HepG2 (cell line): ENCODE measurements around the gene FGFR2. TPM values are rescaled to one million over a fixed set of nuclear protein-coding genes. Genes with fewer than 3 reads are reported as not detected.

Experiments used
- BCL6 ChIP-seq: IDR thresholded peaks from 2 replicates; pipeline ENCODE4 v1.6.1; 2016; ENCODE audit warnings: missing genetic modification reagents, missing compliant biosample characterization
- CBX5 ChIP-seq: sonication (generic); formaldehyde crosslinking; IDR thresholded peaks from 2 replicates; pipeline ENCODE4 v1.4.0; 2020; ENCODE audit warnings: missing genetic modification reagents, borderline replicate concordance
- E2F1 ChIP-seq: sonication (generic); formaldehyde crosslinking; IDR thresholded peaks from 2 replicates; pipeline ENCODE4 v1.5.0; 2020; ENCODE audit warnings: missing genetic modification reagents
- HCFC1 ChIP-seq: fragments of 150-350 bp; IDR thresholded peaks from 2 replicates; pipeline ENCODE4 v1.6.1; 2014; ENCODE audit warnings: low read depth, low read length
- HMGXB4 ChIP-seq, 2 experiments: sonication (generic) in 1 of 2; formaldehyde crosslinking in 1 of 2; IDR thresholded peaks; 2 replicates each; pipeline versions ENCODE4 v1.4.0 to v1.6.1; 2018 to 2020; ENCODE audit warnings: missing genetic modification reagents in 2 of 2, borderline replicate concordance in 1 of 2, low read depth in 1 of 2, mild to moderate bottlenecking in 1 of 2, missing biosample characterization in 1 of 2
- HNF1A ChIP-seq, 2 experiments: sonication (generic) in 1 of 2; formaldehyde crosslinking in 1 of 2; IDR thresholded peaks; 2 replicates each; pipeline versions ENCODE4 v1.4.0 to v1.6.1; 2016 to 2020; ENCODE audit warnings: borderline replicate concordance in 1 of 2, low read depth in 1 of 2, mild to moderate bottlenecking in 1 of 2, missing genetic modification reagents in 1 of 2
- PITX1 ChIP-seq: sonication (generic); formaldehyde crosslinking; IDR thresholded peaks from 2 replicates; pipeline ENCODE4 v1.5.1; 2020; ENCODE audit warnings: mild to moderate bottlenecking, missing genetic modification reagents
- USF2 ChIP-seq, 2 experiments: sonication (generic) in 1 of 2; formaldehyde crosslinking in 1 of 2; IDR thresholded peaks; 2 replicates each; pipeline versions ENCODE4 v1.5.1 to v1.6.1; 2011 to 2020; ENCODE audit warnings: borderline replicate concordance in 1 of 2, low read depth in 1 of 2, low read length in 1 of 2, mild to moderate bottlenecking in 1 of 2, missing genetic modification reagents in 1 of 2, moderate library complexity in 1 of 2
- ZBTB38 ChIP-seq: sonication (generic); formaldehyde crosslinking; IDR thresholded peaks from 2 replicates; pipeline ENCODE4 v1.5.1; 2020; ENCODE audit warnings: mild to moderate bottlenecking, missing genetic modification reagents
- ZBTB46 ChIP-seq: sonication (generic); formaldehyde crosslinking; IDR thresholded peaks from 2 replicates; pipeline ENCODE4 v1.4.0; 2020; ENCODE audit warnings: mild to moderate bottlenecking, missing genetic modification reagents, borderline replicate concordance
- ZBTB7A ChIP-seq: sonication (generic); formaldehyde crosslinking; IDR thresholded peaks from 2 replicates; pipeline ENCODE4 v1.8.0; 2022; ENCODE audit warnings: mild to moderate bottlenecking, missing genetic modification reagents
- ZNF12 ChIP-seq: sonication (generic); formaldehyde crosslinking; IDR thresholded peaks from 2 replicates; pipeline ENCODE4 v1.5.0; 2020; ENCODE audit warnings: missing genetic modification reagents
- ZNF224 ChIP-seq: sonication (generic); formaldehyde crosslinking; IDR thresholded peaks from 2 replicates; pipeline ENCODE4 v1.5.0; 2020; ENCODE audit warnings: mild to moderate bottlenecking, missing genetic modification reagents
- ZNF24 ChIP-seq: fragments of 450-650 bp; IDR thresholded peaks from 2 replicates; pipeline ENCODE4 v1.6.1; 2017; ENCODE audit warnings: antibody characterized with exemption, mild to moderate bottlenecking
- ZNF326 ChIP-seq: sonication (generic); formaldehyde crosslinking; IDR thresholded peaks from 2 replicates; pipeline ENCODE4 v1.4.0; 2020; ENCODE audit warnings: missing genetic modification reagents, borderline replicate concordance
- ZNF652 ChIP-seq: IDR thresholded peaks from 2 replicates; pipeline ENCODE4 v1.6.1; 2016; ENCODE audit warnings: low read depth, borderline replicate concordance
- ZNF672 ChIP-seq: sonication (generic); formaldehyde crosslinking; IDR thresholded peaks from 2 replicates; pipeline ENCODE4 v1.8.1; 2022; ENCODE audit warnings: missing genetic modification reagents
- polyA plus RNA-seq, 8 experiments: library from polyadenylated mRNA; depleted of rRNA in 3 of 8; stranded (reverse) in 7 of 8; unstranded in 1 of 8; fragments of >200 nt; fragmentation: Illumina TruSeq in 4 of 8; extraction: Trizol in 4 of 8; gene quantifications; 2 replicates each; pipeline versions ENCODE4 v1.2.1 to v1.2.3, GENCODE V29; 2011 to 2016; ENCODE audit warnings: low read depth in 4 of 8, missing spikeins in 1 of 8, mixed read lengths in 1 of 8; ENCODE audit not compliant: insufficient read depth in 1 of 8
- total RNA-seq, 5 experiments: library from RNA; depleted of rRNA; stranded (reverse); fragments of >200 nt; fragmentation: Illumina TruSeq; extraction: Trizol; gene quantifications; 2 replicates each; pipeline ENCODE4 v1.2.3, GENCODE V29; 2016; ENCODE audit warnings: low read depth in 1 of 5

Gene FGFR2
- total and polyA plus RNA-seq, 2 of the 13 experiments (the other 11 are each of a cell fraction or from before 2014, with no cell fraction given), result 1.6 to 2.6 TPM

DNA sequence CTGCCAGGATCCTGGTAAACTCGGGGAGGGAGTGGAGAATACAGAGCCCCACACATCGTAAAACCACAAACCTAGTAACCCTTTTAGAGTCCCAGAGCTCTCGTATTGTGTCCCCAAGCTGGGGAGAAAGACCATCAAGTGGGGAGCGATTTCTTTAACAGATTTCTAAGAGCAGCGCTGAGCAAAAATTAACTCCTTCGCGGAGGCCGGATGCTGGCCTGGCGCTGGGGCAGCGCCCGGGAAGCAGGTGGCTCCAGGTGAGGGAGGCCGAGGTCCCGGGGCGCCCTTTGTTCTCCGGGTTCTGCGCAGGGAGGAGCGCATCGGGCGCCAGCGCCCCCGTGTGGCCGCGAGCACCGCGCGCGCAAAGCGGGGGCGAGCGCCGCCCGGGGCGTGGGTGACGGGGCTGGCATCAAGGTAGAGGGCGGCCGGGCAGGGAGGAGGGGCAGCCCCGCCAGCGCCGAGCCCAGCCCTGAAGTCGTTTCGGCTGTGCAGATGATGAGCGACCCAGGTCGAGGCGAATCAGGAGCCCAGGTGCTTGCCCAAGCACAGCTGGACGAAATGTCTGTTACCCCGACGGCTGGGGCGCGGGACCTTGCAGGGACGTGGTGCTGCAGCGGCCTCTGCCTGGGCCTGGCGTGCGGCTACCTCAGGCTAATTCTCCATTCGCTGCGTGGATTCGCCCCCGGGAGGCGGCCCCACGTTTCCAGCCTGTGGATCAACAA lies 10.4 kb upstream of the FGFR2 start (continued):
- no peak for TF ChIP-seq HNF1A (IDR thresholded peaks at IDR 0.05; ENCODE audit: low read depth)
- TF ChIP-seq HNF1A (CRISPR knock-in tag; IDR thresholded peaks at IDR 0.05; ENCODE audit: borderline replicate concordance), result no peak
- TF ChIP-seq CBX5 (CRISPR knock-in tag), result no peak
- TF ChIP-seq E2F1 (CRISPR knock-in tag), result no peak
- no peak for TF ChIP-seq ZNF24
- TF ChIP-seq BCL6 (CRISPR knock-in tag), result no peak
- no peak for TF ChIP-seq ZNF326 (CRISPR knock-in tag)
- TF ChIP-seq USF2 (IDR thresholded peaks at IDR 0.05; ENCODE audit: low read depth, low read length), result no peak
- TF ChIP-seq USF2 (CRISPR knock-in tag; IDR thresholded peaks at IDR 0.05; ENCODE audit: borderline replicate concordance), result no peak
- no peak for TF ChIP-seq ZBTB46 (CRISPR knock-in tag)
- no peak for TF ChIP-seq ZNF652 (CRISPR knock-in tag)
- TF ChIP-seq HMGXB4 (CRISPR knock-in tag; IDR thresholded peaks at IDR 0.05; ENCODE audit: borderline replicate concordance in 1 of 2, low read depth in 1 of 2), result peak in 1 of 2 experiments; percentile 78; a peak in 2 of 4 replicates
- no peak for TF ChIP-seq PITX1 (CRISPR knock-in tag)
- no peak for TF ChIP-seq ZNF12
- no peak for TF ChIP-seq HCFC1
- TF ChIP-seq ZBTB7A (CRISPR knock-in tag), result 0 out of 2 replicates have a peak, but pooled peaks have one; percentile 23
- no peak for TF ChIP-seq ZNF224
- no peak for TF ChIP-seq ZBTB38
- TF ChIP-seq ZNF672 (CRISPR knock-in tag), result no peak
